ENCODE results near the gene RAB31. TPM values are rescaled to one million over a fixed set of nuclear protein-coding genes. Genes with fewer than 3 reads are reported as not detected.
"Not testable (repeated sequence)": the region's sequence is repeated elsewhere in the genome, so short reads cannot be mapped to it uniquely, and the experiment has no call there.

Gene RAB31
- total RNA-seq, 3 donors from 2014 or later: 12.8 to 58.5 (median 27.4) TPM

- intact Hi-C loops (cut with DNase I, micrococcal nuclease): no loop called here
- H3K36me3 ChIP-seq (ENCODE audit: low read depth): no peaks in the 10 kb centered on the region
- ATAC-seq (no peak), DNase-seq (no peak)
- TF ChIP-seq, protein P1, sequence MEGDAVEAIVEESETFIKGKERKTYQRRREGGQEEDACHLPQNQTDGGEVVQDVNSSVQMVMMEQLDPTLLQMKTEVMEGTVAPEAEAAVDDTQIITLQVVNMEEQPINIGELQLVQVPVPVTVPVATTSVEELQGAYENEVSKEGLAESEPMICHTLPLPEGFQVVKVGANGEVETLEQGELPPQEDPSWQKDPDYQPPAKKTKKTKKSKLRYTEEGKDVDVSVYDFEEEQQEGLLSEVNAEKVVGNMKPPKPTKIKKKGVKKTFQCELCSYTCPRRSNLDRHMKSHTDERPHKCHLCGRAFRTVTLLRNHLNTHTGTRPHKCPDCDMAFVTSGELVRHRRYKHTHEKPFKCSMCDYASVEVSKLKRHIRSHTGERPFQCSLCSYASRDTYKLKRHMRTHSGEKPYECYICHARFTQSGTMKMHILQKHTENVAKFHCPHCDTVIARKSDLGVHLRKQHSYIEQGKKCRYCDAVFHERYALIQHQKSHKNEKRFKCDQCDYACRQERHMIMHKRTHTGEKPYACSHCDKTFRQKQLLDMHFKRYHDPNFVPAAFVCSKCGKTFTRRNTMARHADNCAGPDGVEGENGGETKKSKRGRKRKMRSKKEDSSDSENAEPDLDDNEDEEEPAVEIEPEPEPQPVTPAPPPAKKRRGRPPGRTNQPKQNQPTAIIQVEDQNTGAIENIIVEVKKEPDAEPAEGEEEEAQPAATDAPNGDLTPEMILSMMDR (IDR thresholded peaks at IDR 0.05): no peak
- H3K9me3 ChIP-seq: no peaks in the 10 kb centered on the region
- no peak overlapping the region for H3K4me3 ChIP-seq
- no peaks in the 10 kb centered on the region for H3K4me1 ChIP-seq (ENCODE audit: low read depth)
Measured at GRCh38 chr18:9890196-9890595, 182.1 kb downstream of the RAB31 start.

DNA sequence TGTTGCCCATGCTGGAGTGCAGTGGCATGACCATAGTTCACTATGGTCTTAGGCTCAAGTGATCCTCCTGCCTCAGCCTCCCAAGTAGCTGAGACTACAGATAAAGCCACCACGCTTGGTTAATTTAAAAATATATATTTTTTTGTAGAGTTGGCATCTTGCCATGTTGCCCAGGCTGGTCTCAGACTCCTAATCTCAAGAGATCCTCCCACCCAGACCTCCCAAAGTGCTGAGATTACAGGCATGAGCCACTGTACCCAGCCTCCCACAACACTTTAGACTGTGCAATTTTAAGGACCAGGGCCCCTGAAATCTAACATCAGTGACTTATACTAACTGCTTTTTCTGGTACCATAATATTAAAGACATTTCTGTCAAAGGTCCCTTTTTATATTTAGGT is 182.9 kb downstream of the RAB31 start:
- Histone ChIP-seq H3K4me1 (ENCODE audit: low read depth) (no peaks in the 10 kb centered on the region), H3K36me3 (ENCODE audit: low read depth) (no peaks in the 10 kb centered on the region), H3K9me3 (no peaks in the 10 kb centered on the region), H3K4me3 (no peak overlapping the region)
- TF ChIP-seq, protein P1 (IDR thresholded peaks at IDR 0.05): no peak
- intact Hi-C loops (cut with DNase I, micrococcal nuclease): no loop called here
- DNase-seq: no peak
- no peak for ATAC-seq

GRCh38 chr18:9891515-9891914 is 183.4 kb downstream of the RAB31 start:
- DNase-seq; H3K9me3 ChIP-seq; H3K4me3 ChIP-seq; H3K36me3 ChIP-seq (ENCODE audit: low read depth); ATAC-seq; intact Hi-C loops (cut with DNase I, micrococcal nuclease); H3K4me1 ChIP-seq (ENCODE audit: low read depth): not testable (repeated sequence)

GRCh38 chr18:9894454-9895068 is 186.5 kb downstream of the RAB31 start:
- intact Hi-C loops (cut with DNase I, micrococcal nuclease): no loop called here
- H3K4me3 ChIP-seq: no peak overlapping the region
- TF ChIP-seq, protein P1 (IDR thresholded peaks at IDR 0.05): no peak
- DNase-seq (no peak), ATAC-seq (no peak)
- H3K9me3 ChIP-seq: no peaks in the 10 kb centered on the region
- H3K4me1 ChIP-seq (ENCODE audit: low read depth): no peaks in the 10 kb centered on the region
- H3K36me3 ChIP-seq (ENCODE audit: low read depth): no peaks in the 10 kb centered on the region

- no peaks in the 10 kb centered on the region for H3K9me3 ChIP-seq
- no peak overlapping the region for H3K4me3 ChIP-seq
- TF ChIP-seq, protein P1 (IDR thresholded peaks at IDR 0.05): no peak
- intact Hi-C loops (cut with DNase I, micrococcal nuclease): no loop called here
- H3K36me3 ChIP-seq (ENCODE audit: low read depth): no peaks in the 10 kb centered on the region
- no peaks in the 10 kb centered on the region for H3K4me1 ChIP-seq (ENCODE audit: low read depth)
- DNase-seq (no peak), ATAC-seq (no peak)
Measured at GRCh38 chr18:9897129-9897528, 189.0 kb downstream of the RAB31 start.

DNA sequence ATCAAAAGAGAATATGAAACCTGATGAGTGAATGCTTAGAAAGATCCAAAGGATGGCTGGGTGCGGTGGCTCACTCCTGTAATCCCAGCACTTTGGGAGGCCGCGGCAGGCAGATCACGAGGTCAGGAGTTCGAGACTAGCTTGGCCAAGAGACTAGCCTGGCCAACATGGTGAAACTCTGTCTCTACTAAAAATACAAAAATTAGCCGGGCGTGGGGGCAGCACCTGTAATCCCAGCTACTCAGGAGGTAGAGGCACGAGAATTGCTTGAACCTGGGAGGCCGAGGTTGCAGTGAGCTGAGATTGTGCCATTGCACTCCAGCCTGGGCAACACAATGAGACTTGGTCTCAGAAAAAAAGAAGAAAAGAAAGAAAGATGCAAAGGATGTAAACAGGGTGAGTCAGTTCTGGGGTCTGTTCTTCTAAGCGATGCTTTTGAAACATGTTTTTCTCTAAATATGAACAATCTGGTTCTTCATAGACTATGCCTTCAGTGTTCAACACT is 189.7 kb downstream of the RAB31 start:
- DNase-seq, H3K4me3 ChIP-seq, ATAC-seq: not testable (repeated sequence)

More for the DNA sequence above, 189.7 kb downstream of the RAB31 start:
- H3K36me3 ChIP-seq (ENCODE audit: low read depth); H3K4me1 ChIP-seq (ENCODE audit: low read depth); intact Hi-C loops (cut with DNase I, micrococcal nuclease); H3K9me3 ChIP-seq: not testable (repeated sequence)

Data from mucosa of descending colon (tissue), 3 donors.